Measurements from ENCODE around the gene ITGA2. TPM values are rescaled to one million over a fixed set of nuclear protein-coding genes. Genes with fewer than 3 reads are reported as not detected.

ITGA2 gene
- total RNA-seq, 1 experiment from 2014 or later: 36.6 TPM

- Histone ChIP-seq H2AFZ (ENCODE audit: low read depth, low read length, poor library complexity, severe bottlenecking) (no peak overlapping the region), H3K9ac (ENCODE audit: low read length) (no peak overlapping the region), H3K27ac (ENCODE audit: low read depth, low read length) (no peak overlapping the region), H3K36me3 (ENCODE audit: control insufficient read depth in 1 of 2, insufficient read depth in 2 of 2, low read length in 2 of 2) (no peaks in the 10 kb centered on the region), H3K4me1 (ENCODE audit: control insufficient read depth in 1 of 2, insufficient read depth in 2 of 2, low read length in 2 of 2) (peaks cover 0 to 6% of the 10 kb centered on the region in 2 experiments; a peak in 1 of 4 replicates), H3K4me3 (replicated peaks in 1 of 2; ENCODE audit: low read depth in 1 of 2, low read length in 2 of 2) (no peak overlapping the region), H3K4me2 (ENCODE audit: low read length) (no peak overlapping the region), H4K20me1 (ENCODE audit: insufficient read depth) (no peaks in the 10 kb centered on the region), H3K27me3 (ENCODE audit: insufficient read depth, low read length) (no peaks in the 10 kb centered on the region), H3K79me2 (ENCODE audit: insufficient read depth, low read length) (no peaks in the 10 kb centered on the region), H3K9me2 (ENCODE audit: insufficient read depth) (no peaks in the 10 kb centered on the region), H3K9me3 (ENCODE audit: control insufficient read depth in 1 of 2, insufficient read depth in 1 of 2, low read depth in 1 of 2, low read length in 2 of 2) (no peaks in the 10 kb centered on the region)
- intact Hi-C loops (cut with micrococcal nuclease): no loop called here
- no TSS peak for BruUV-seq (replicated peaks)
- ChIA-PET POLR2A (no interaction called here), RAD21 (ENCODE audit: low non-redundant PET in 1 of 2, low total read pairs in 2 of 2, uncharacterized antibody in 2 of 2, unreplicated experiment in 2 of 2) (no interaction called here), CTCF (interaction anchor here (3.1 to 4.2 kb wide), 2 partner anchors 145 to 164 kb away, joined by 42 to 83 read pairs; no protein-coding TSS in a partner anchor)
- TF ChIP-seq ELF1 (IDR thresholded peaks at IDR 0.05; ENCODE audit: borderline replicate concordance, low read depth): no peak
- no peak for TF ChIP-seq TCF7L2 (IDR thresholded peaks at IDR 0.05; ENCODE audit: borderline replicate concordance, extremely low read depth, insufficient read depth, insufficient read length)
- no peak for TF ChIP-seq FOSL1 (IDR thresholded peaks at IDR 0.05; ENCODE audit: low read depth)
- TF ChIP-seq ZNF274 (IDR thresholded peaks at IDR 0.05; ENCODE audit: low read depth, low read length): no peak
- DNase-seq (ENCODE audit: low read depth, low spot score) (no peak), ATAC-seq (no peak)
These were observed 38.5 kb upstream of the ITGA2 start for GRCh38 chr5:52950686-52951085.

GRCh38 chr5:52952483-52952882 is 36.7 kb upstream of the ITGA2 start:
- H3K4me2 ChIP-seq (ENCODE audit: low read length): no peak overlapping the region
- no TSS peak for BruUV-seq (replicated peaks)
- intact Hi-C loops (cut with micrococcal nuclease): no loop called here
- TF ChIP-seq EZH2 (IDR thresholded peaks at IDR 0.05) (no peak), ATF3 (IDR thresholded peaks at IDR 0.05) (no peak), CTCF (IDR thresholded peaks at IDR 0.05 in 2 of 3, conservative IDR thresholded peaks at IDR 0.05 in 1 of 3; ENCODE audit: borderline replicate concordance in 1 of 3, insufficient read depth in 1 of 3, low read depth in 2 of 3, low read length in 2 of 3) (no peak), YY1 (IDR thresholded peaks at IDR 0.05; ENCODE audit: extremely low read depth, insufficient replicate concordance, low read depth, low read length) (no peak), ZFX (IDR thresholded peaks at IDR 0.05) (no peak), RAD21 (IDR thresholded peaks at IDR 0.05; ENCODE audit: low read depth) (no peak), POLR2A (IDR thresholded peaks at IDR 0.05; ENCODE audit: borderline replicate concordance, extremely low read depth, insufficient read depth, insufficient read length) (no peak), FOSL1 (IDR thresholded peaks at IDR 0.05; ENCODE audit: low read depth) (no peak), EGR1 (IDR thresholded peaks at IDR 0.05; ENCODE audit: low read depth) (no peak), ELF1 (IDR thresholded peaks at IDR 0.05; ENCODE audit: borderline replicate concordance, low read depth) (no peak), REST (IDR thresholded peaks at IDR 0.05; ENCODE audit: low read depth) (no peak), SIN3A (IDR thresholded peaks at IDR 0.05; ENCODE audit: low read depth) (no peak), EZH2phosphoT487 (IDR thresholded peaks at IDR 0.05; ENCODE audit: borderline replicate concordance) (no peak)
- CTCF ChIA-PET: no interaction called here
- POLR2A ChIA-PET: interaction anchor here (0.6 kb wide), 1 partner anchor 81 kb away, joined by 3 read pairs; no protein-coding TSS in a partner anchor
- no peaks in the 10 kb centered on the region for H3K27me3 ChIP-seq (ENCODE audit: insufficient read depth, low read length)
- H3K4me1 ChIP-seq (ENCODE audit: control insufficient read depth in 1 of 2, insufficient read depth in 2 of 2, low read length in 2 of 2): peaks cover 0 to 6% of the 10 kb centered on the region in 2 experiments; a peak in 2 of 4 replicates
- H3K79me2 ChIP-seq (ENCODE audit: insufficient read depth, low read length): no peaks in the 10 kb centered on the region
- ATAC-seq (no peak), DNase-seq (ENCODE audit: low read depth, low spot score) (no peak)
- H3K4me3 ChIP-seq (replicated peaks in 1 of 2; ENCODE audit: low read depth in 1 of 2, low read length in 2 of 2): no peak overlapping the region
- H4K20me1 ChIP-seq (ENCODE audit: insufficient read depth): no peaks in the 10 kb centered on the region
- no peak overlapping the region for H3K27ac ChIP-seq (ENCODE audit: low read depth, low read length)
- H3K9me3 ChIP-seq (ENCODE audit: control insufficient read depth in 1 of 2, insufficient read depth in 1 of 2, low read depth in 1 of 2, low read length in 2 of 2): no peaks in the 10 kb centered on the region
- no peaks in the 10 kb centered on the region for H3K9me2 ChIP-seq (ENCODE audit: insufficient read depth)
- H3K9ac ChIP-seq (ENCODE audit: low read length): no peak overlapping the region
- RAD21 ChIA-PET (ENCODE audit: low non-redundant PET in 1 of 2, low total read pairs in 2 of 2, uncharacterized antibody in 2 of 2, unreplicated experiment in 2 of 2): no interaction called here
- no peak overlapping the region for H2AFZ ChIP-seq (ENCODE audit: low read depth, low read length, poor library complexity, severe bottlenecking)
- H3K36me3 ChIP-seq (ENCODE audit: control insufficient read depth in 1 of 2, insufficient read depth in 2 of 2, low read length in 2 of 2): no peaks in the 10 kb centered on the region
